ENCODE results near the gene OPA1. TPM values are rescaled to one million over a fixed set of nuclear protein-coding genes. Genes with fewer than 3 reads are reported as not detected.

The OPA1 gene
- total and polyA plus RNA-seq, 2 of the 13 experiments (the other 11 are each of a cell fraction or from before 2014, with no cell fraction given), result 26.7 to 78.5 TPM

DNA sequence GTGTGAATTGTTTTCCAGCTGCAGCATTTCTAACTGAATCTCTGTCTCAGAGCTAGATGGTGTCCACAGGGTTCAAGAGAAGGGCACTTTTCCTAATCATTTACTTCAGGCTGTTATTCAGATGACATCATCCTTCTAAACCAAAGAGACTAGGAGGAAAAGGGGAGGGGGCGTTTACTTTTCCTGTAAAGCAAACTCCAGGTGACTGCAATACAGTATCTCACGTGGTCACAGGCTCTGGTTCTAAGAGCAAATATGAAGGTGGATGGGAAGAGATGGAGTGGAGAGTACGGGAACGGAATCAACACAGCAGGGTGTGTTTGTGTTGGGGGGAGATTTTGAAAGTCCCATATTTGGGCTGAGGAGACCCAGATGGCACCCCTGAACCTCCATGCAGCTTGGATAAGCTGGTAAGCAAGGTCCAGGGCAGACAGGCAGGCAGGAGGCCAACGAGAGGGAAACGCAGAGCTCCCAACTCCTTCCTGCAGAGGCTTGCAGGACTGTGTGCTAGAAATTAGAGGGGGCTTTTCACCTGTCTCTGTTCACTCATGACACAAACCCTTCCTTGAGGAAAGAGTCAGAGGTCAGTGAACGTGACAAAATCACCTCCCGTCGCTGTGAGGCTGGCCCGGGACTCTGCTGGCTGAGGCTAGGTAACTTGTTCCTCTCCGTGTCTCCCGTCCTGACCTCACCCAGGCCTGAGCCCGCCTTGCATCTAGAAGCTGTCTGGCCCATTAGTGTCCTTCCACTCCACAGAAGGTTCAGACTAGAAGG is 151.2 kb downstream of the OPA1 start (continued):
- TF ChIP-seq HIC2 (CRISPR knock-in tag; IDR thresholded peaks at IDR 0.05; ENCODE audit: low read depth) (no peak), ZNF367 (CRISPR knock-in tag; IDR thresholded peaks at IDR 0.05; ENCODE audit: borderline replicate concordance) (no peak; the same call in 1 of the 2 replicates), KLF11 (CRISPR knock-in tag; IDR thresholded peaks at IDR 0.05) (no peak), MTA1 (CRISPR knock-in tag; IDR thresholded peaks at IDR 0.05; ENCODE audit: borderline replicate concordance) (peak; percentile 60; the same call in 1 of the 2 replicates), ZNF687 (CRISPR knock-in tag; IDR thresholded peaks at IDR 0.05) (peak; percentile 73), U2AF1 (optimal IDR thresholded peaks at IDR 0.05; ENCODE audit: low read depth, low read length) (no peak), MLXIP (CRISPR knock-in tag; IDR thresholded peaks at IDR 0.05; ENCODE audit: borderline replicate concordance) (peak; percentile 36; the same call in 1 of the 2 replicates), ELF3 (CRISPR knock-in tag; IDR thresholded peaks at IDR 0.05) (peak; percentile 68; the same call in 1 of the 2 replicates), ZNF629 (CRISPR knock-in tag; conservative IDR thresholded peaks at IDR 0.05) (peak; percentile 29; the same call in 1 of the 2 replicates), ZBTB3 (CRISPR knock-in tag; IDR thresholded peaks at IDR 0.05; ENCODE audit: borderline replicate concordance, low read depth) (peak; percentile 68; the same call in 1 of the 2 replicates), ZNF263 (CRISPR knock-in tag; IDR thresholded peaks at IDR 0.05) (0 out of 2 replicates have a peak, but pooled peaks have one; percentile 28), ZKSCAN1 (IDR thresholded peaks at IDR 0.05; ENCODE audit: low read length) (no peak; the same call in 1 of the 2 replicates), ZFP41 (CRISPR knock-in tag; IDR thresholded peaks at IDR 0.05; ENCODE audit: borderline replicate concordance) (0 out of 2 replicates have a peak, but pooled peaks have one; percentile 27), JUND (CRISPR knock-in tag; IDR thresholded peaks at IDR 0.05) (peak; percentile 84; the same call in 1 of the 2 replicates), ZNF747 (CRISPR knock-in tag; IDR thresholded peaks at IDR 0.05; ENCODE audit: borderline replicate concordance) (peak; percentile 85), MTERF4 (CRISPR knock-in tag; IDR thresholded peaks at IDR 0.05) (no peak)
